Measurements from ENCODE around the gene SARDH. TPM values are rescaled to one million over a fixed set of nuclear protein-coding genes. Genes with fewer than 3 reads are reported as not detected.

SARDH gene
- total RNA-seq, 1 donor, result 4.7 TPM

DNA sequence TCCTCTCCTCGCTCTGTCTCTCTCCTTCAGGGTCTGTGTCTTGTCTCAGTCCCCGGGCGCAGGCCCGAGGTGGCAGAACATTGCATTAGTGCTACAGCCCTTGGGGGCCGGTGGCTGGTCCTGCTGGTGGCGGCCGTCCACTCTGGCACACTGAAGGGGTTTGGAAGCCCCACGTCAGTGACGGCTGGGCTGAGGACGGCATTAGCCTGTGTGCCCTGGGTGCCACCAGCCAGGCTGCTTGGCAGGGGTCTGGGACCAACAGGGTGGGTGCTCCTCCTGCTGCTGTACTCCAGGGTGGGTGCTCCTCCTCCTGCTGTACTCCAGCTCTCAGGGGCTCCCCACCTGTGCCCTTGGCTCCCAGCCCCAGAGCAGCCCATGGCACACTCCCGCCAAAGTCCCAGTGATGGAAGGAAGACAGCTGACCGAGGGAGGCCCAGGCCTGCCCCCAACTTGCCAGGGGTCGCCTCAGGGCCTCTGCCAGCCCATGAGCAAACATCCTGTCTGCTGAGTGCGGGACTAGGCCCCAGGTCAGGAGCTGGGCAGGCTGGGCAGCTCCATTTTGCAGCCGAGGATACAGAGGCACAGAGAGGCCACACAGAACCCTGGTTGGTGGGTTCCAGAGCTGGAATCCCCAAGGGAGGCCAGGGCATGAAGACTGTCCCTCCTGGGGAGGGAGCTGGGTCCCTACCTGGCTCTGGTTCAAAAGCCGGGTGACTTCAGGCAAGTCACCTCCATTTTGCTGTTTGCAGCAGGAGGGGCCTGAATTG lies 27.3 kb downstream of the SARDH start:
- Histone ChIP-seq H3K4me1 (ENCODE audit: insufficient read depth, low read length) (peaks cover 5% of the 10 kb centered on the region), H3K27me3 (ENCODE audit: insufficient read depth, low read length) (no peaks in the 10 kb centered on the region), H3K9me3 (ENCODE audit: low read depth, low read length) (no peaks in the 10 kb centered on the region), H3K4me3 (ENCODE audit: low read length) (no peak overlapping the region)

- Histone ChIP-seq H3K4me3 (ENCODE audit: low read length) (no peak overlapping the region), H3K4me1 (ENCODE audit: insufficient read depth, low read length) (peaks cover 5% of the 10 kb centered on the region), H3K9me3 (ENCODE audit: low read depth, low read length) (no peaks in the 10 kb centered on the region), H3K27me3 (ENCODE audit: insufficient read depth, low read length) (no peaks in the 10 kb centered on the region)
These were observed 28.2 kb downstream of the SARDH start for GRCh38 chr9:133709691-133710571.

GRCh38 chr9:133709015-133709611 lies 29.0 kb downstream of the SARDH start:
- H3K4me3 ChIP-seq (ENCODE audit: low read length), result no peak overlapping the region
- no peaks in the 10 kb centered on the region for H3K27me3 ChIP-seq (ENCODE audit: insufficient read depth, low read length)
- no peaks in the 10 kb centered on the region for H3K9me3 ChIP-seq (ENCODE audit: low read depth, low read length)
- H3K4me1 ChIP-seq (ENCODE audit: insufficient read depth, low read length), result peaks cover 5% of the 10 kb centered on the region

DNA sequence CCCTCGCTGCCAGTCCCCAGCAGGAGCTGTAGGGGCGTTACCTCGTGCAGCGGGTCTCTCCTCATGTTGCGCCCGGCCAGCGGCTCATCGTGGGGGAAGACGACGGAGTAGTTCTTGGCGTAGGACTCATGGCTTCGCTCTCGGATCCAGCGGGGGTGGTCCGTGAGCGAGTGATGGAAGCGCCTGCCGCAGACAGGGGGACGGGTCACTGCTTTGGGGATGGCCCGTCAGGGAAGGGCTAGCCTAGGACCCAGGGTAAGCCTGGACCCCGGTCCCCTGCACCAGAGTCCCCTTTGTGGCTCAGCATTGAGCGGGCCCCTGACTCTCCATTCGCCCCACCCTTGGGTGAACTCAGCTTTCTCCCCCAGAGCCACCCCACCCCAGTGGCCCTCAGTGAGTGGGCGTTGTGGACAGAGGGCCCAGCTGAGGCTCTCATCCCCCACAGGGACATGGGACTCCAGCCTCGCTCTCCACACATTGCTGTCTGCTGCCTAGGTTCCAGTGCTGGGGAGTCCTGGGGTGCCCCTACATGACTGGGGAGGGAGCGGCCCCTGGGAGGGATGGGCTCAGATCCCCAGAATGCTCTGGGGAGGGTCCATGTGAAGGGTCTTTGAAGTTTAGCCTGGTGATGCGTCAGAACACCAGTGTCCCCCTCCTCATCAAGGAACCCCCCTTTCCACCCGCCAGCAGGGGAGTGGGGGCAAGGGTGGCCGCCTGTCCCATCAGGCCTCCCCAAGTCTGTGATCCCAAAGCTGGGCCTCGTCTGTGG lies 29.7 kb downstream of the SARDH start:
- Histone ChIP-seq H3K4me1 (ENCODE audit: insufficient read depth, low read length) (peaks cover 5% of the 10 kb centered on the region), H3K27me3 (ENCODE audit: insufficient read depth, low read length) (no peaks in the 10 kb centered on the region), H3K9me3 (ENCODE audit: low read depth, low read length) (no peaks in the 10 kb centered on the region)

DNA sequence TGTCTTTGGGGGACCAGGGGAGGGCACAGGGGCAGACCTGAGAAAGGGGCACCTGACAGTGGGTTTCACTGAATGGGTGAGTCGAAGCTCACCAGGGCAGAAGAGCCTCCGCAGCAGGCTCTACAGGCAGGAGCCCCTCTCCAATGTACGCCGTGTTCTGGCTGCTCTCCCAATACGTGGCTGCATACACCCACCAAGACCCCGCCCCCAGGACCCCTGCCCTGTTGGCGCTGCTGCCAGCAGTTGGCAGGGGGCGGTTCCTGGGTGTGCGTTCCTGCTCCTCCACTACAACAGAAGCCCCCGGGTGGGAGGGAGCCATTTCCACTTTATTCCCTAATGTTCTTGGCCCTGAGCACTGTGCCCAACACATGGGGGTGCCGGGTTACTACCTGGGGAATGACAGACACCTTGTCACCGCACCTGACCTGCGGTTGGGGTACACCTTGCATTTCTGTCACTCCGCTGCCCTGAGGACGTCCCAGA lies 30.3 kb downstream of the SARDH start:
- H3K4me3 ChIP-seq (ENCODE audit: low read length), result no peak overlapping the region
- no peaks in the 10 kb centered on the region for H3K9me3 ChIP-seq (ENCODE audit: low read depth, low read length)
- H3K4me1 ChIP-seq (ENCODE audit: insufficient read depth, low read length), result peaks cover 10% of the 10 kb centered on the region
- no peaks in the 10 kb centered on the region for H3K27me3 ChIP-seq (ENCODE audit: insufficient read depth, low read length)

More for the DNA sequence above, 29.7 kb downstream of the SARDH start:
- no peak overlapping the region for H3K4me3 ChIP-seq (ENCODE audit: low read length)

- H3K27me3 ChIP-seq (ENCODE audit: insufficient read depth, low read length), result no peaks in the 10 kb centered on the region
- no peaks in the 10 kb centered on the region for H3K9me3 ChIP-seq (ENCODE audit: low read depth, low read length)
- H3K4me3 ChIP-seq (ENCODE audit: low read length), result no peak overlapping the region
- H3K4me1 ChIP-seq (ENCODE audit: insufficient read depth, low read length), result peaks cover 15% of the 10 kb centered on the region
These were observed 30.9 kb downstream of the SARDH start for GRCh38 chr9:133707065-133707762.

GRCh38 chr9:133706307-133707050 lies 31.7 kb downstream of the SARDH start:
- H3K4me1 ChIP-seq (ENCODE audit: insufficient read depth, low read length), result peaks cover 22% of the 10 kb centered on the region
- H3K27me3 ChIP-seq (ENCODE audit: insufficient read depth, low read length), result no peaks in the 10 kb centered on the region
- no peaks in the 10 kb centered on the region for H3K9me3 ChIP-seq (ENCODE audit: low read depth, low read length)
- no peak overlapping the region for H3K4me3 ChIP-seq (ENCODE audit: low read length)

DNA sequence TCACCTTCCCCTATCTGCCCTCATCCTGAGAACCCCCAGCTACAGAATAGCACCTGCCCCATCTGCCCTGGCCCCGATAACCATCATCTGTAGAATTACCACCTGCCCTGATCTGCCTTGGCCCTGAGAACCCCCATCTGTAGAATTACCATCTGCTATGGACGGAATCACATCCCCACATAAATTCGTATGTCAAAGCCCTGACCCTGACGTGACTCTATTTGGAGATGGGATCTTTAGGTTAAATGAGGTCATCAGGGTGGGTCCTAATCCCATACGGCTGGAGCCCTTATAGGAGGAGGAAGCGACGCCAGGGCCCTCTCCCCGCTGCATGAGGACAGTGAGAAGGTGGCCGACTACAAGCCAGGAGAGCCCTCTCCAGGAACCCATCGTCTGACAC lies 32.6 kb downstream of the SARDH start:
- no peak overlapping the region for H3K4me3 ChIP-seq (ENCODE audit: low read length)
- peaks cover 31% of the 10 kb centered on the region for H3K4me1 ChIP-seq (ENCODE audit: insufficient read depth, low read length)
- no peaks in the 10 kb centered on the region for H3K9me3 ChIP-seq (ENCODE audit: low read depth, low read length)
- no peaks in the 10 kb centered on the region for H3K27me3 ChIP-seq (ENCODE audit: insufficient read depth, low read length)

GRCh38 chr9:133704711-133705181 lies 33.4 kb downstream of the SARDH start:
- no peak overlapping the region for H3K4me3 ChIP-seq (ENCODE audit: low read length)
- H3K27me3 ChIP-seq (ENCODE audit: insufficient read depth, low read length), result no peaks in the 10 kb centered on the region
- H3K9me3 ChIP-seq (ENCODE audit: low read depth, low read length), result no peaks in the 10 kb centered on the region
- peaks cover 28% of the 10 kb centered on the region for H3K4me1 ChIP-seq (ENCODE audit: insufficient read depth, low read length)

GRCh38 chr9:133703591-133704399 lies 34.4 kb downstream of the SARDH start:
- H3K4me1 ChIP-seq (ENCODE audit: insufficient read depth, low read length), result peaks cover 26% of the 10 kb centered on the region
- H3K27me3 ChIP-seq (ENCODE audit: insufficient read depth, low read length), result no peaks in the 10 kb centered on the region
- no peak overlapping the region for H3K4me3 ChIP-seq (ENCODE audit: low read length)
- H3K9me3 ChIP-seq (ENCODE audit: low read depth, low read length), result no peaks in the 10 kb centered on the region

- Histone ChIP-seq H3K4me3 (ENCODE audit: low read length) (no peak overlapping the region), H3K4me1 (ENCODE audit: insufficient read depth, low read length) (peaks cover 26% of the 10 kb centered on the region), H3K27me3 (ENCODE audit: insufficient read depth, low read length) (no peaks in the 10 kb centered on the region), H3K9me3 (ENCODE audit: low read depth, low read length) (no peaks in the 10 kb centered on the region)
These were observed 35.2 kb downstream of the SARDH start for GRCh38 chr9:133702798-133703590.
